GM23338 (cell line): ENCODE measurements around the gene PPP1R18.
A peak's percentile ranks its signal among the peaks of the same experiment; 100 is the strongest.

Experiments used
- CREB1 ChIP-seq: fragments of 250-450 bp; sonication (Bioruptor Pico); IDR thresholded peaks from 2 replicates; pipeline ENCODE4 v1.5.0; 2020; ENCODE audit warnings: low read depth, mild to moderate bottlenecking, moderate library complexity
- CTCF ChIP-seq, 2 experiments: fragments of 200-600 bp in 1 of 2; sonication (generic) in 1 of 2; conservative IDR thresholded peaks; 2 replicates each; pipeline versions ENCODE4 v1.5.1 to v1.6.1; 2016 to 2017; ENCODE audit warnings: antibody characterized with exemption in 2 of 2, low read depth in 2 of 2, mild to moderate bottlenecking in 2 of 2, moderate library complexity in 1 of 2
- ETS1 ChIP-seq: IDR thresholded peaks from 2 replicates; pipeline ENCODE4 v1.6.1; 2016; ENCODE audit warnings: antibody characterized with exemption
- EZH2 ChIP-seq: fragments of 200-600 bp; sonication (generic); IDR thresholded peaks from one replicate; pipeline ENCODE4 v1.8.0; 2017; ENCODE audit warnings: antibody characterized with exemption, mild to moderate bottlenecking, low read depth; ENCODE audit not compliant: unreplicated experiment
- JUNB ChIP-seq: IDR thresholded peaks from one replicate; pipeline ENCODE4 v1.6.1; 2016; ENCODE audit warnings: antibody characterized with exemption; ENCODE audit not compliant: unreplicated experiment
- NANOG ChIP-seq: IDR thresholded peaks from 2 replicates; pipeline ENCODE4 v1.6.1; 2016; ENCODE audit warnings: antibody characterized with exemption, borderline replicate concordance
- POLR2AphosphoS5 ChIP-seq: IDR thresholded peaks from 2 replicates; pipeline ENCODE4 v1.6.1; 2016; ENCODE audit warnings: antibody characterized with exemption, low read depth
- REST ChIP-seq: IDR thresholded peaks from one replicate; pipeline ENCODE4 v1.6.1; 2018; ENCODE audit warnings: antibody characterized with exemption; ENCODE audit not compliant: unreplicated experiment
- ZNF331 ChIP-seq: fragments of 250-450 bp; sonication (Bioruptor Pico); IDR thresholded peaks from 2 replicates; pipeline ENCODE4 v1.5.0; 2020; ENCODE audit warnings: low read depth, mild to moderate bottlenecking, moderate library complexity

- TF ChIP-seq CTCF (conservative IDR thresholded peaks at IDR 0.05; ENCODE audit: low read depth in 2 of 2) (peak; percentile 86 to 98), EZH2 (no peak), REST (no peak), POLR2AphosphoS5 (peak; percentile 41), NANOG (no peak), JUNB (no peak), CREB1 (CRISPR knock-in tag) (no peak), ETS1 (no peak), ZNF331 (CRISPR knock-in tag) (no peak)
Observed at GRCh38 chr6:30722280-30723112, 36.1 kb upstream of the PPP1R18 start.
